ENCODE measurements around the gene HSF5. TPM values are rescaled to one million over a fixed set of nuclear protein-coding genes. Genes with fewer than 3 reads are reported as not detected.

The HSF5 gene
- total and polyA plus RNA-seq, 2 of the 13 experiments (the other 11 are each of a cell fraction or from before 2014, with no cell fraction given), result not detected

- no peaks in the 10 kb centered on the region for H3K79me2 ChIP-seq (ENCODE audit: insufficient read depth, low read length)
- H3K4me3 ChIP-seq (replicated peaks in 1 of 3; ENCODE audit: insufficient read depth in 1 of 3, low read depth in 2 of 3, low read length in 3 of 3), result no peak overlapping the region
- H2AFZ ChIP-seq (ENCODE audit: low read length), result no peak overlapping the region
- DNase-seq (ENCODE audit: low spot score) (no peak), FAIRE-seq (no peak), ATAC-seq (no peak)
- no TSS peak for BruUV-seq (replicated peaks)
- no peak overlapping the region for H3K9ac ChIP-seq (ENCODE audit: insufficient read depth, low read depth, low read length)
- 14% methylated on average over 5 of the region's 5 CpGs for WGBS (ENCODE audit: low lambda C conversion rate)
- no peaks in the 10 kb centered on the region for H4K20me1 ChIP-seq (ENCODE audit: insufficient read depth, low read length)
- H3K27ac ChIP-seq (ENCODE audit: extremely low read length, insufficient read depth, low read length), result no peak overlapping the region
- in situ Hi-C loops (cut with HindIII; ENCODE audit: extremely low pct_ligation_motif_present, low pct_unique_long_range_greater_than_20kb) (no loop called here), intact Hi-C loops (cut with micrococcal nuclease; ENCODE audit: unreplicated experiment) (no loop called here)
- H3K36me3 ChIP-seq (replicated peaks in 1 of 2; ENCODE audit: control insufficient read depth in 1 of 2, insufficient read depth in 2 of 2, low read length in 2 of 2), result no peaks in the 10 kb centered on the region
- no peak for TF ChIP-seq CREB3 (CRISPR knock-in tag; IDR thresholded peaks at IDR 0.05)
- TF ChIP-seq ZNF34 (CRISPR knock-in tag; IDR thresholded peaks at IDR 0.05; ENCODE audit: borderline replicate concordance), result no peak
- TF ChIP-seq RXRA (CRISPR knock-in tag; IDR thresholded peaks at IDR 0.05), result no peak
- no peak for TF ChIP-seq ZNF296 (CRISPR knock-in tag; conservative IDR thresholded peaks at IDR 0.05)
- TF ChIP-seq ATM (IDR thresholded peaks at IDR 0.05; ENCODE audit: borderline replicate concordance), result no peak
- TF ChIP-seq ZNF329 (CRISPR knock-in tag; IDR thresholded peaks at IDR 0.05; ENCODE audit: low read depth), result no peak
- TF ChIP-seq NKX3-1 (CRISPR knock-in tag; IDR thresholded peaks at IDR 0.05), result no peak
- TF ChIP-seq HMG20B (CRISPR knock-in tag; conservative IDR thresholded peaks at IDR 0.05), result no peak
- no peaks in the 10 kb centered on the region for H3K4me1 ChIP-seq (ENCODE audit: insufficient read depth, low read length)
- CTCF ChIA-PET (ENCODE audit: low intra/inter-chr PET ratio, low total read pairs), result no interaction called here
- POLR2A ChIA-PET, result interaction anchor here (0.9 kb wide), 1 partner anchor 84 kb away, joined by 4 read pairs; the partner anchor contains the start of gene SUPT4H1
- H3K4me2 ChIP-seq (ENCODE audit: low read depth, low read length), result no peak overlapping the region
- no peaks in the 10 kb centered on the region for H3K9me3 ChIP-seq (ENCODE audit: low read length)
- H3K27me3 ChIP-seq (ENCODE audit: control insufficient read depth in 1 of 2, insufficient read depth in 2 of 2, low read length in 2 of 2), result peaks cover 0 to 5% of the 10 kb centered on the region in 2 experiments; a peak in 3 of 5 replicates
Measured at GRCh38 chr17:58436805-58437239, 51.4 kb downstream of the HSF5 start.

GRCh38 chr17:58436245-58436644 is 52.0 kb downstream of the HSF5 start:
- intact Hi-C loops (cut with micrococcal nuclease; ENCODE audit: unreplicated experiment), result no loop called here
- CTCF ChIA-PET (ENCODE audit: low intra/inter-chr PET ratio, low total read pairs), result no interaction called here
- no TSS peak for BruUV-seq (replicated peaks)
- POLR2A ChIA-PET, result interaction anchor here (0.9 kb wide), 2 partner anchors 19 to 84 kb away, joined by 4 to 5 read pairs; partner anchors contain the start of genes RNF43 and SUPT4H1
- Histone ChIP-seq H3K4me3 (replicated peaks in 1 of 3; ENCODE audit: insufficient read depth in 1 of 3, low read depth in 2 of 3, low read length in 3 of 3) (no peak overlapping the region), H3K79me2 (ENCODE audit: insufficient read depth, low read length) (no peaks in the 10 kb centered on the region), H3K27me3 (ENCODE audit: control insufficient read depth in 1 of 2, insufficient read depth in 2 of 2, low read length in 2 of 2) (peaks cover 0 to 5% of the 10 kb centered on the region in 2 experiments; a peak in 3 of 5 replicates), H2AFZ (ENCODE audit: low read length) (no peak overlapping the region), H3K27ac (ENCODE audit: extremely low read length, insufficient read depth, low read length) (no peak overlapping the region), H3K36me3 (replicated peaks in 1 of 2; ENCODE audit: control insufficient read depth in 1 of 2, insufficient read depth in 2 of 2, low read length in 2 of 2) (no peaks in the 10 kb centered on the region), H3K4me2 (ENCODE audit: low read depth, low read length) (no peak overlapping the region), H3K9me3 (ENCODE audit: low read length) (no peaks in the 10 kb centered on the region), H3K9ac (ENCODE audit: insufficient read depth, low read depth, low read length) (no peak overlapping the region), H3K4me1 (ENCODE audit: insufficient read depth, low read length) (no peaks in the 10 kb centered on the region), H4K20me1 (ENCODE audit: insufficient read depth, low read length) (no peaks in the 10 kb centered on the region)
- ATAC-seq (no peak), DNase-seq (ENCODE audit: low spot score) (no peak), FAIRE-seq (no peak)
- in situ Hi-C loops (cut with HindIII; ENCODE audit: extremely low pct_ligation_motif_present, low pct_unique_long_range_greater_than_20kb), result no loop called here
- no peak for TF ChIP-seq ZBED4 (CRISPR knock-in tag; IDR thresholded peaks at IDR 0.05; ENCODE audit: borderline replicate concordance)
- no peak for TF ChIP-seq NCOA2 (CRISPR knock-in tag; IDR thresholded peaks at IDR 0.05)
- no peak for TF ChIP-seq PAX8 (CRISPR knock-in tag; IDR thresholded peaks at IDR 0.05; ENCODE audit: borderline replicate concordance)
- no peak for TF ChIP-seq HOXA3 (CRISPR knock-in tag; IDR thresholded peaks at IDR 0.05)
- TF ChIP-seq AHR (CRISPR knock-in tag; IDR thresholded peaks at IDR 0.05), result no peak
- no peak for TF ChIP-seq HOXA5 (CRISPR knock-in tag; IDR thresholded peaks at IDR 0.05)
- no peak for TF ChIP-seq ZBTB37 (CRISPR knock-in tag; IDR thresholded peaks at IDR 0.05)

All from HepG2 (cell line).